T-cell (primary cell): Measurements from ENCODE around the gene EHBP1L1. TPM values are rescaled to one million over a fixed set of nuclear protein-coding genes. Genes with fewer than 3 reads are reported as not detected.
A peak's percentile ranks its signal among the peaks of the same experiment; 100 is the strongest.

Experiments used
- ATAC-seq, 4 experiments: fragments of 200-7000 bp in 3 of 4; fragments of 150-1000 bp in 1 of 4; cut with Tn5 transposase; replicated peaks in 1 of 4; 1 replicate in 3 of 4; 2 replicates in 1 of 4; pipeline ENCODE4 v1.10.0; 2021; ENCODE audit warnings: moderate library complexity in 3 of 4, mild to moderate bottlenecking in 2 of 4, moderate number of reproducible peaks in 1 of 4
- CTCF ChIA-PET, 2 donors: fragments of 300-600 bp; sonication (Branson Sonifier 250); formaldehyde crosslinking; loops; one replicate each; lab custom pipeline; 2022; ENCODE audit warnings: antibody characterized with exemption in 2 of 2; lab: Charles Lee
- POLR2A ChIA-PET, 2 donors: fragments of 300-600 bp; sonication (Branson Sonifier 250); formaldehyde crosslinking; loops; one replicate each; lab custom pipeline; 2022; ENCODE audit warnings: antibody characterized with exemption in 2 of 2; lab: Charles Lee
- DNase-seq, 35 experiments: peaks; one replicate each; pipeline versions ENCODE4 v3.0.0 to v3.0.0-alpha.2; 2013 to 2023
- H3K27ac ChIP-seq: one replicate; pipeline ENCODE4 v1.5.1; 2013; ENCODE audit warnings: low read length
- H3K27me3 ChIP-seq, 2 experiments: replicated peaks in 1 of 2; 1 replicate in 1 of 2; 2 replicates in 1 of 2; pipeline versions ENCODE4 v1.6.1 to v1.7.0; 2013; ENCODE audit warnings: low read length in 1 of 2, mixed read lengths in 1 of 2; ENCODE audit not compliant: control insufficient read depth in 2 of 2, insufficient read depth in 2 of 2; ENCODE audit errors: extremely low read depth in 1 of 2
- H3K36me3 ChIP-seq, 2 donors: 1 replicate in 1 of 2; 2 replicates in 1 of 2; pipeline versions ENCODE4 v1.6.1 to v1.7.0; 2013; ENCODE audit warnings: low read length in 1 of 2; ENCODE audit not compliant: control insufficient read depth in 2 of 2, insufficient read depth in 1 of 2; ENCODE audit errors: extremely low read depth in 1 of 2
- H3K4me1 ChIP-seq, 2 experiments: 1 replicate in 1 of 2; 2 replicates in 1 of 2; pipeline versions ENCODE4 v1.6.1 to v1.7.0; 2013; ENCODE audit warnings: low read length in 2 of 2, mixed read lengths in 1 of 2; ENCODE audit not compliant: insufficient read depth in 2 of 2, control insufficient read depth in 1 of 2; ENCODE audit errors: extremely low read depth in 1 of 2
- H3K4me3 ChIP-seq, 2 donors: 1 replicate in 1 of 2; 2 replicates in 1 of 2; pipeline versions ENCODE4 v1.5.1 to v1.7.0; 2013; ENCODE audit warnings: mild to moderate bottlenecking in 2 of 2, low read length in 1 of 2, moderate library complexity in 1 of 2; ENCODE audit not compliant: control insufficient read depth in 1 of 2; ENCODE audit errors: extremely low read depth in 1 of 2
- H3K9me3 ChIP-seq: 2 replicates; pipeline ENCODE4 v1.7.0; 2013
- H3K27ac Mint-ChIP-seq, 2 donors: one replicate each; pipeline ENCODE4 v1.8.0; 2020 to 2021; ENCODE audit warnings: mild to moderate bottlenecking in 2 of 2, mixed read lengths in 2 of 2
- H3K27me3 Mint-ChIP-seq, 2 donors: one replicate each; pipeline ENCODE4 v1.8.0; 2021 to 2022; ENCODE audit warnings: mixed read lengths in 2 of 2
- H3K36me3 Mint-ChIP-seq: one replicate; pipeline ENCODE4 v1.8.0; 2021; ENCODE audit warnings: mixed read lengths
- H3K4me1 Mint-ChIP-seq, 3 donors: one replicate each; pipeline ENCODE4 v1.8.0; 2020 to 2022; ENCODE audit warnings: mixed read lengths in 3 of 3, mild to moderate bottlenecking in 1 of 3
- H3K4me3 Mint-ChIP-seq, 3 donors: one replicate each; pipeline ENCODE4 v1.8.0; 2020 to 2022; ENCODE audit warnings: mild to moderate bottlenecking in 3 of 3, mixed read lengths in 3 of 3, moderate library complexity in 3 of 3
- H3K9me3 Mint-ChIP-seq, 3 donors: one replicate each; pipeline ENCODE4 v1.8.0; 2020 to 2022; ENCODE audit warnings: mixed read lengths in 3 of 3
- WGBS: methylation state at CpG from one replicate; pipeline ENCODE4 v1.1.5; 2013; ENCODE audit warnings: missing lambda C conversion rate; ENCODE audit not compliant: insufficient coverage; 5-methylcytosine and 5-hydroxymethylcytosine counted together
- total RNA-seq, 35 experiments: library from RNA in 6 of 35; stranded (reverse) in 6 of 35; fragments of 120-200 nt in 1 of 35; gene quantifications; one replicate each; pipeline versions ENCODE4 v1.2.1 to v1.2.4 and lab custom pipeline; 2013 to 2026

The EHBP1L1 gene
- total RNA-seq, 5 donors from 2014 or later (not counting 1 experiment from before 2014, with no cell fraction given), result 115 to 170 (median 150) TPM

DNA sequence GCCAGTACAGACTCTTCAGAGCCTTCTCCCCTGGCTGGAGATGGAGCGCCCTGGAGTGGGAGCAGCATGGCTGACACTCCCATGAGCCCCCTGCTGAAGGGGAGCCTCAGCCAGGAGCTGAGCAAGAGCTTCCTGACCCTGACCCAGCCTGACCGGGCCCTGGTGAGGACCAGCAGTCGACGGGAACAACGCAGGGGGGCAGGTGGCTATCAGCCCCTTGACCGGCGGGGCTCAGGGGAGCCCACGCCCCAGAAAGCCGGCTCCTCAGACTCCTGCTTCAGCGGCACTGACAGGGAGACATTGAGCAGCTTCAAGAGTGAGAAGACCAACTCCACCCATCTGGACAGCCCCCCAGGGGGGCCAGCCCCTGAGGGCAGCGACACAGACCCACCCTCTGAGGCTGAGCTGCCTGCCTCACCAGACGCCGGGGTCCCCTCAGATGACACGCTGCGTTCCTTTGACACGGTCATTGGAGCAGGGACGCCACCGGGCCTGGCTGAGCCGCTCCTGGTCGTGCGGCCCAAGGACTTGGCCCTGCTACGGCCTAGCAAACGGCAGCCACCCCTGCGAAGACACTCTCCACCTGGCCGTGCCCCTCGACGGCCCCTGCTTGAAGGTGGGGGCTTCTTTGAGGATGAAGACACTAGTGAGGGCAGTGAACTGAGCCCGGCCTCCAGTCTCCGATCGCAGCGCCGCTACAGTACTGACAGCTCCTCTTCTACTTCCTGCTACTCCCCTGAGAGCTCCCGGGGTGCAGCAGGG lies 42.3 kb downstream of the EHBP1L1 start:
- H3K27me3 ChIP-seq, result no peaks in the 10 kb centered on the region
- ChIA-PET POLR2A (interaction anchor here in 1 of 2 donors (0.5 kb wide), 1 partner anchor 42 kb away, joined by 7 read pairs; no protein-coding TSS in a partner anchor), CTCF (no interaction called here)
- H3K27ac ChIP-seq, result no peak overlapping the region
- H3K4me1 ChIP-seq, result peaks cover 13 to 59% of the 10 kb centered on the region in 2 experiments
- H3K27me3 Mint-ChIP-seq, result no peaks in the 10 kb centered on the region
- WGBS, result 97% methylated on average over 22 of the region's 33 CpGs
- DNase-seq (no peak), ATAC-seq (no peak)
- peaks cover 11 to 60% of the 10 kb centered on the region in 2 donors for H3K36me3 ChIP-seq
- peaks cover 12% of the 10 kb centered on the region for H3K36me3 Mint-ChIP-seq
- H3K9me3 ChIP-seq, result no peaks in the 10 kb centered on the region
- H3K9me3 Mint-ChIP-seq, result no peaks in the 10 kb centered on the region
- H3K4me3 Mint-ChIP-seq, result peak overlapping the region; percentile 17 to 91 (median 91)
- no peak overlapping the region for H3K27ac Mint-ChIP-seq
- peaks cover 19 to 38% (median 25%) of the 10 kb centered on the region in 3 donors for H3K4me1 Mint-ChIP-seq
- no peak overlapping the region for H3K4me3 ChIP-seq

DNA sequence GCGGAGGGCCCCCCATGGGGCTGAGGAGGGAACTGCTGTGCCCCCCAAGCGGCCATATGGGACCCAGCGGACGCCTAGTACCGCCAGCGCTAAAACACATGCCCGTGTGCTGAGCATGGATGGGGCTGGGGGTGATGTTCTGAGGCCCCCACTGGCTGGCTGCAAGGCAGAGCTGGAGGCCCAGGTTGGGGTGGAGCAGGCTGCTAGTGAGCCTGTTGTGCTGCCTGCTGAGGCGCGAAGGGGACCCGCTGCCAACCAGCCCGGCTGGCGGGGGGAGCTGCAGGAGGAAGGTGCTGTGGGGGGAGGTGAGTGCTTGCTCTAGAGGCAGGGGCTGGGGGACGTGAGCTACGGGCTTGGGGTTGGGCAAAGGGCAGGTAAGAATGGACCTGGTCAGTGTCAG lies 42.9 kb downstream of the EHBP1L1 start:
- Mint-ChIP-seq H3K4me1 (peaks cover 19 to 36% (median 27%) of the 10 kb centered on the region in 3 donors), H3K36me3 (peaks cover 12% of the 10 kb centered on the region), H3K9me3 (no peaks in the 10 kb centered on the region), H3K27ac (peak overlapping the region in 1 of 2 donors; percentile 6), H3K4me3 (peak overlapping the region in 1 of 3 donors; percentile 31), H3K27me3 (no peaks in the 10 kb centered on the region)
- DNase-seq (no peak), ATAC-seq (no peak)
- Histone ChIP-seq H3K36me3 (peaks cover 17 to 66% of the 10 kb centered on the region in 2 donors), H3K27me3 (no peaks in the 10 kb centered on the region), H3K9me3 (no peaks in the 10 kb centered on the region), H3K27ac (no peak overlapping the region), H3K4me3 (no peak overlapping the region), H3K4me1 (peaks cover 13 to 53% of the 10 kb centered on the region in 2 experiments)
- ChIA-PET POLR2A (no interaction called here), CTCF (no interaction called here)
- WGBS, result 96% methylated on average over 14 of the region's 14 CpGs

DNA sequence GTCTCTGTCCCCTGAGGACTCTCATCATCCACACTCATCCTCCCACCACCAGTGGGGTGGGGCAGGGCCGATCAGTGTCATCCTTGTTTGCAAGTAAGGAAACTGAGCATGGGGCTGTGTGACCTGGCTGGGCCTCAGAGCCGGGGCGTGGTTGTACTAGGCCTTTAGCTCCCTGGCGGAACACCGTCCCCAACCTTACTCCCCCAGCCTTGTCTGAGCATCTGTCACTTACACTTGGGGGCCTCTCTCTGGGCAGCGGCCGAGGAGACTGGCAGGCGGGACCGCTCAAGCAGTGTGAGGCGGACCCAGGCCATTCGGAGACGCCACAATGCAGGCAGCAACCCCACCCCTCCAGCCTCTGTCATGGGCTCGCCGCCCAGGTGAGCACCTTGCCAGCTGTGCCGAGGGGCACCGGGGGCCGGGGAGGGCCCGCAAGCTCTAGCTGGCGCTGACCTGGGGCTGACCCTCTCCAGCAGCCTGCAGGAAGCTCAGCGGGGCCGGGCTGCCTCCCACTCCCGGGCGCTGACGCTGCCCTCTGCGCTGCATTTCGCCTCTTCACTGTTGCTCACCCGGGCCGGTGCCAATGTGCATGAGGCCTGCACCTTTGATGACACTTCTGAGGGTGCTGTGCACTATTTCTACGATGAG lies 43.6 kb downstream of the EHBP1L1 start:
- H3K4me1 Mint-ChIP-seq, result peaks cover 19 to 34% (median 27%) of the 10 kb centered on the region in 3 donors
- no peak overlapping the region for H3K4me3 ChIP-seq
- H3K4me1 ChIP-seq, result peaks cover 13 to 53% of the 10 kb centered on the region in 2 experiments
- DNase-seq, result no peak
- WGBS, result 96% methylated on average over 26 of the region's 29 CpGs
- POLR2A ChIA-PET, result no interaction called here
- no peaks in the 10 kb centered on the region for H3K9me3 ChIP-seq
- peaks cover 21 to 73% of the 10 kb centered on the region in 2 donors for H3K36me3 ChIP-seq
- no peak overlapping the region for H3K27ac ChIP-seq
- no peak for ATAC-seq
- H3K27ac Mint-ChIP-seq, result no peak overlapping the region
- H3K4me3 Mint-ChIP-seq, result peak overlapping the region in 2 of 3 donors; percentile 21 to 24
- peaks cover 12% of the 10 kb centered on the region for H3K36me3 Mint-ChIP-seq
- no peaks in the 10 kb centered on the region for H3K27me3 ChIP-seq
- CTCF ChIA-PET, result no interaction called here
- H3K9me3 Mint-ChIP-seq, result no peaks in the 10 kb centered on the region
- no peaks in the 10 kb centered on the region for H3K27me3 Mint-ChIP-seq

DNA sequence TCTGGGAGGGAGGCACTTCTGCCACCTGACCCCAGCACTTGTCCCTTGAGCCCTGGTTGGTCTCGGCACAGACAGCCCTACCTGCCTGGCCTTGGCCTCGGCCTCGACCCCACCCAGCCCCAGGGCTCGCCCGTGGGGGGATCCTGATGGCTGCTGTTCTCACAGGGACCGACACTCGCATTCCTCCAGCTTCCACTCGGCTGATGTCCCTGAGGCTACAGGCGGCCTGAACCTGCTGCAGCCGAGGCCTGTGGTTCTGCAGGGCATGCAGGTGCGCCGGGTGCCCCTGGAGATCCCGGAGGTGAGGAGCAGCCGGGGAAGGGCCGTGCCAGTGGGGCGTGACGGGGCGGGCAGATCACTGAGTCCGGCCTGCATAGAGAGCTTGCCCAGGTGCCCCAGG lies 44.8 kb downstream of the EHBP1L1 start:
- ChIA-PET CTCF (no interaction called here), POLR2A (no interaction called here)
- H3K4me3 Mint-ChIP-seq, result no peak overlapping the region
- peaks cover 19 to 32% (median 28%) of the 10 kb centered on the region in 3 donors for H3K4me1 Mint-ChIP-seq
- WGBS, result 96% methylated on average over 16 of the region's 19 CpGs
- DNase-seq (no peak), ATAC-seq (no peak)
- no peaks in the 10 kb centered on the region for H3K9me3 Mint-ChIP-seq
- no peak overlapping the region for H3K27ac ChIP-seq
- peaks cover 12% of the 10 kb centered on the region for H3K36me3 Mint-ChIP-seq
- H3K4me3 ChIP-seq, result no peak overlapping the region
- H3K27me3 ChIP-seq, result no peaks in the 10 kb centered on the region
- peaks cover 25 to 84% of the 10 kb centered on the region in 2 donors for H3K36me3 ChIP-seq
- peaks cover 11 to 49% of the 10 kb centered on the region in 2 experiments for H3K4me1 ChIP-seq
- no peaks in the 10 kb centered on the region for H3K9me3 ChIP-seq
- H3K27ac Mint-ChIP-seq, result no peak overlapping the region
- no peaks in the 10 kb centered on the region for H3K27me3 Mint-ChIP-seq

DNA sequence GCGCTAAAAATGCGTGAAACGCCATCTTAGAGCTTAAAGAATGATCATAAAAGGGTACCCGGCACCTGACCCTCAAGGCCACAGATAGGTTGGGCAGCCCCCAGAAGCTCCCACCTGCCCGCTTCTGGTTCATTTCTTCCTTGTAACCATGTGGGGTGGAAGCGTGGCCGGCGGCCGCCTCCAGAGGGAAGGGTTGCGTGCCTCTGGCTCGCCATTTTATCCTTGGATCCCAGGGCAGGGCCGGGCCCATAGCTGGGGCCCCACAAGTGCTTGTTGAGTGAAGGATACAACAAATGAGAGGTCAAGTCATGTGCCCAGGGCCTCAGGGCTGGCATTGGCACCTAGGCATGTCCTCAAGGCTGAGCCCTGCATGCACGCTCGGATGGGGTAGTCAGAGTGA lies 45.6 kb downstream of the EHBP1L1 start:
- Mint-ChIP-seq H3K4me1 (peaks cover 24 to 35% (median 32%) of the 10 kb centered on the region in 3 donors), H3K4me3 (no peak overlapping the region), H3K27ac (no peak overlapping the region), H3K9me3 (no peaks in the 10 kb centered on the region), H3K36me3 (peaks cover 17% of the 10 kb centered on the region), H3K27me3 (no peaks in the 10 kb centered on the region)
- DNase-seq (no peak), ATAC-seq (no peak)
- H3K9me3 ChIP-seq, result no peaks in the 10 kb centered on the region
- 100% methylated on average over 8 of the region's 14 CpGs for WGBS
- peaks cover 7 to 53% of the 10 kb centered on the region in 2 experiments for H3K4me1 ChIP-seq
- H3K4me3 ChIP-seq, result no peak overlapping the region
- H3K27ac ChIP-seq, result no peak overlapping the region
- H3K36me3 ChIP-seq, result peaks cover 28 to 91% of the 10 kb centered on the region in 2 donors
- ChIA-PET CTCF (no interaction called here), POLR2A (interaction anchor here in 1 of 2 donors (0.6 kb wide), 1 partner anchor 204 kb away, joined by 8 read pairs; no protein-coding TSS in a partner anchor)
- H3K27me3 ChIP-seq, result no peaks in the 10 kb centered on the region

DNA sequence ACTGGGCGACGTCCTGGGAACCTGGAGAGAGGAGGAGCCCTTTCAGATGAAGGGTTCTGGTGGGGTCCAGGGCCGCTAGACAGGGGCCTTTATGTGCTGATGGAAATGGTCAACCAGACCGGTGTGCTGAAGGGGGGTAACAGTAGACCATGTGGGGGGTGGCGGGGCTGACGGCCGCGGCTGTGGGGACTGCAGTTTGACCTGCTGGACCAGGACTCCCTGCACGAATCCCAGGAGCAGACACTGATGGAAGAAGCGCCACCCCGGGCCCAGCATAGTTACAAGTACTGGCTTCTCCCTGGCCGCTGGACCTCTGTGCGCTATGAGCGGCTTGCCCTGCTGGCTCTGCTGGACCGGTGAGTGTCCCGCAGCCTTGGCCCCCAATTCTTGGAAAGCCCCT lies 46.2 kb downstream of the EHBP1L1 start:
- no peaks in the 10 kb centered on the region for H3K27me3 ChIP-seq
- Mint-ChIP-seq H3K27me3 (no peaks in the 10 kb centered on the region), H3K4me3 (no peak overlapping the region), H3K4me1 (peaks cover 18 to 29% (median 27%) of the 10 kb centered on the region in 3 donors), H3K9me3 (no peaks in the 10 kb centered on the region), H3K36me3 (peaks cover 17% of the 10 kb centered on the region), H3K27ac (no peak overlapping the region)
- ChIA-PET POLR2A (interaction anchor here in 1 of 2 donors (0.7 kb wide), 2 partner anchors 45 to 111 kb away, joined by 3 to 4 read pairs; no protein-coding TSS in a partner anchor), CTCF (no interaction called here)
- peaks cover 33 to 95% of the 10 kb centered on the region in 2 donors for H3K36me3 ChIP-seq
- peaks cover 2 to 50% of the 10 kb centered on the region in 2 experiments for H3K4me1 ChIP-seq
- ATAC-seq, result no peak
- H3K9me3 ChIP-seq, result no peaks in the 10 kb centered on the region
- WGBS, result 96% methylated on average over 15 of the region's 16 CpGs
- DNase-seq, result no peak
- no peak overlapping the region for H3K4me3 ChIP-seq
- no peak overlapping the region for H3K27ac ChIP-seq
